Measurements from ENCODE around the gene S1PR2. TPM values are rescaled to one million over a fixed set of nuclear protein-coding genes. Genes with fewer than 3 reads are reported as not detected.

Gene S1PR2
- total RNA-seq, 4 donors from 2014 or later = 0.80 to 7.1 (median 3.5) TPM

GRCh38 chr19:10262771-10263170 lies 31.6 kb upstream of the S1PR2 start:
- Histone ChIP-seq H3K4me3 (no peak overlapping the region), H3K9me3 (no peaks in the 10 kb centered on the region), H3K36me3 (peaks cover 0 to 10% (median 3%) of the 10 kb centered on the region in 4 donors), H3K27me3 (no peaks in the 10 kb centered on the region), H3K27ac (no peak overlapping the region), H3K4me1 (peaks cover 0 to 5% (median 0%) of the 10 kb centered on the region in 4 donors)
- intact Hi-C loops (cut with DNase I; ENCODE audit: low total_unique reads) (no loop called here), in situ Hi-C loops (cut with MboI; ENCODE audit: low pct_ligation_motif_present in 1 of 4, low pct_unique_long_range_greater_than_20kb in 1 of 4, low sequenced_read_pairs in 3 of 4) (no loop called here)
- TF ChIP-seq CTCF (IDR thresholded peaks at IDR 0.05) (no peak), POLR2AphosphoS5 (IDR thresholded peaks at IDR 0.05) (no peak), EP300 (IDR thresholded peaks at IDR 0.05; ENCODE audit: low read depth) (no peak), POLR2A (IDR thresholded peaks at IDR 0.05) (no peak)
- DNase-seq = no peak
- WGBS, 2 donors (ENCODE audit: low coverage in 1 of 2) = 58 to 77% methylated on average over 2 to 7 of the region's 7 CpGs

GRCh38 chr19:10260141-10260584 lies 29.0 kb upstream of the S1PR2 start:
- Histone ChIP-seq H3K4me3 (no peak overlapping the region), H3K27me3 (no peaks in the 10 kb centered on the region), H3K4me1 (peaks cover 0 to 5% (median 0%) of the 10 kb centered on the region in 4 donors), H3K9me3 (no peaks in the 10 kb centered on the region), H3K36me3 (peaks cover 0 to 25% (median 6%) of the 10 kb centered on the region in 4 donors), H3K27ac (no peak overlapping the region)
- in situ Hi-C loops (cut with MboI; ENCODE audit: low pct_ligation_motif_present in 1 of 4, low pct_unique_long_range_greater_than_20kb in 1 of 4, low sequenced_read_pairs in 3 of 4) = no loop called here
- DNase-seq = no peak
- no peak for TF ChIP-seq POLR2A (IDR thresholded peaks at IDR 0.05)
- TF ChIP-seq CTCF (IDR thresholded peaks at IDR 0.05) = no peak
- no peak for TF ChIP-seq POLR2AphosphoS5 (IDR thresholded peaks at IDR 0.05)
- TF ChIP-seq EP300 (IDR thresholded peaks at IDR 0.05; ENCODE audit: low read depth) = no peak
- intact Hi-C loops (cut with DNase I; ENCODE audit: low total_unique reads) = no loop called here
- WGBS, 2 donors (ENCODE audit: low coverage in 1 of 2) = 72% methylated on average over 8 of the region's 8 CpGs; no CpG with 5 or more reads in 1 of the 2 donors

- TF ChIP-seq CTCF (IDR thresholded peaks at IDR 0.05) (peak; percentile 64 to 72 (median 69)), POLR2A (IDR thresholded peaks at IDR 0.05) (no peak)
- WGBS, 2 donors (ENCODE audit: low coverage in 1 of 2) = 68 to 100% methylated on average over 1 to 32 of the region's 32 CpGs
- no peaks in the 10 kb centered on the region for H3K27me3 ChIP-seq
- no peaks in the 10 kb centered on the region for H3K9me3 ChIP-seq
- H3K4me1 ChIP-seq = peaks cover 0 to 5% (median 0%) of the 10 kb centered on the region in 4 donors
- peak; percentile 88 for DNase-seq
- in situ Hi-C loops (cut with MboI; ENCODE audit: low pct_ligation_motif_present in 1 of 4, low pct_unique_long_range_greater_than_20kb in 1 of 4, low sequenced_read_pairs in 3 of 4) = loop anchor here in 1 of 4 donors (5.0 kb wide), 1 partner anchor 128 kb away; no protein-coding TSS in a partner anchor
- peaks cover 0 to 34% (median 6%) of the 10 kb centered on the region in 4 donors for H3K36me3 ChIP-seq
- intact Hi-C loops (cut with DNase I; ENCODE audit: low total_unique reads) = no loop called here
- H3K27ac ChIP-seq = peak overlapping the region in 1 of 4 donors; percentile 8
- H3K4me3 ChIP-seq = no peak overlapping the region
Observed at GRCh38 chr19:10259162-10259905, 28.2 kb upstream of the S1PR2 start.

- H3K4me3 ChIP-seq = no peak overlapping the region
- no peaks in the 10 kb centered on the region for H3K27me3 ChIP-seq
- peaks cover 0 to 37% (median 6%) of the 10 kb centered on the region in 4 donors for H3K36me3 ChIP-seq
- H3K4me1 ChIP-seq = peaks cover 0 to 5% (median 0%) of the 10 kb centered on the region in 4 donors
- H3K9me3 ChIP-seq = no peaks in the 10 kb centered on the region
- H3K27ac ChIP-seq = no peak overlapping the region
- no peak for DNase-seq
- intact Hi-C loops (cut with DNase I; ENCODE audit: low total_unique reads) (no loop called here), in situ Hi-C loops (cut with MboI; ENCODE audit: low pct_ligation_motif_present in 1 of 4, low pct_unique_long_range_greater_than_20kb in 1 of 4, low sequenced_read_pairs in 3 of 4) (loop anchor here in 1 of 4 donors (5.0 kb wide), 1 partner anchor 129 kb away; no protein-coding TSS in a partner anchor)
- TF ChIP-seq CTCF (IDR thresholded peaks at IDR 0.05) = no peak
- WGBS, 2 donors (ENCODE audit: low coverage in 1 of 2) = 80 to 93% methylated on average over 1 to 18 of the region's 18 CpGs
Observed at GRCh38 chr19:10258080-10258710, 27.1 kb upstream of the S1PR2 start.

Measured in transverse colon (tissue), 4 donors.